Natural killer cell (primary cell): ENCODE measurements around the gene PHLDB1. TPM values are rescaled to one million over a fixed set of nuclear protein-coding genes. Genes with fewer than 3 reads are reported as not detected.
"Not testable (repeated sequence)": the region's sequence is repeated elsewhere in the genome, so short reads cannot be mapped to it uniquely, and the experiment has no call there.

Experiments
- ATAC-seq, 3 donors: fragments of 150-1000 bp in 2 of 3; fragments of 200-7000 bp in 1 of 3; cut with Tn5 transposase; 1 replicate in 1 of 3; 2 replicates in 2 of 3; pipeline ENCODE4 v1.10.0; 2021; ENCODE audit warnings: mild to moderate bottlenecking in 2 of 3, moderate library complexity in 2 of 3
- DNase-seq, 2 donors: peaks; one replicate each; pipeline versions ENCODE4 v3.0.0 to v3.0.0-alpha.2; 2013 to 2021; ENCODE audit warnings: mixed read lengths in 1 of 2
- H3K27ac ChIP-seq: one replicate; pipeline ENCODE4 v1.5.1; 2013; ENCODE audit warnings: mild to moderate bottlenecking, low read length
- H3K27me3 ChIP-seq: one replicate; pipeline ENCODE4 v1.6.1; 2013; ENCODE audit warnings: low read length; ENCODE audit not compliant: control insufficient read depth, insufficient read depth
- H3K36me3 ChIP-seq: one replicate; pipeline ENCODE4 v1.6.1; 2013; ENCODE audit warnings: low read length; ENCODE audit not compliant: control insufficient read depth, insufficient read depth
- H3K4me1 ChIP-seq: one replicate; pipeline ENCODE4 v1.6.1; 2013; ENCODE audit warnings: low read length; ENCODE audit not compliant: control insufficient read depth, insufficient read depth
- H3K4me3 ChIP-seq: one replicate; pipeline ENCODE4 v1.5.1; 2013; ENCODE audit warnings: low read length
- H3K9me3 ChIP-seq: one replicate; pipeline ENCODE4 v1.6.1; 2013; ENCODE audit warnings: low read length; ENCODE audit not compliant: control insufficient read depth, insufficient read depth
- H3K27ac Mint-ChIP-seq, 2 donors: one replicate each; pipeline ENCODE4 v1.8.0; 2022; ENCODE audit warnings: mild to moderate bottlenecking in 2 of 2, mixed read lengths in 2 of 2, moderate library complexity in 1 of 2
- H3K27me3 Mint-ChIP-seq, 2 donors: one replicate each; pipeline ENCODE4 v1.8.0; 2022; ENCODE audit warnings: low read depth in 2 of 2, mixed read lengths in 2 of 2
- H3K36me3 Mint-ChIP-seq: one replicate; pipeline ENCODE4 v1.8.0; 2022; ENCODE audit warnings: mixed read lengths
- H3K4me1 Mint-ChIP-seq, 2 donors: one replicate each; pipeline ENCODE4 v1.8.0; 2022; ENCODE audit warnings: mixed read lengths in 2 of 2
- H3K4me3 Mint-ChIP-seq: one replicate; pipeline ENCODE4 v1.8.0; 2022; ENCODE audit warnings: mild to moderate bottlenecking, moderate library complexity, mixed read lengths
- H3K9me3 Mint-ChIP-seq, 2 donors: one replicate each; pipeline ENCODE4 v1.8.0; 2022; ENCODE audit warnings: mixed read lengths in 2 of 2
- WGBS: methylation state at CpG from one replicate; pipeline ENCODE4 v1.1.7; 2013; ENCODE audit warnings: missing lambda C conversion rate; ENCODE audit not compliant: insufficient coverage; 5-methylcytosine and 5-hydroxymethylcytosine counted together
- intact Hi-C: fragments of 100-400 bp; cut with micrococcal nuclease; formaldehyde crosslinking; loops from one replicate; pipeline ENCODE4 v1.14.2; 2022
- total RNA-seq, 4 donors: library from RNA; stranded (reverse); fragments of 120-200 nt in 1 of 4; gene quantifications; one replicate each; pipeline versions ENCODE4 v1.2.3 to v1.2.4, GENCODE V29; 2013 to 2022
- TF ChIP-seq, protein P1 (sequence below): fragments of 200-600 bp; IDR thresholded peaks from one replicate; pipeline ENCODE4 v1.8.0; 2022; ENCODE audit warnings: antibody characterized with exemption

Gene PHLDB1
- total RNA-seq, 3 donors from 2014 or later (not counting 1 experiment from before 2014, with no cell fraction given), result 0.75 to 1.1 (median 0.95) TPM

DNA sequence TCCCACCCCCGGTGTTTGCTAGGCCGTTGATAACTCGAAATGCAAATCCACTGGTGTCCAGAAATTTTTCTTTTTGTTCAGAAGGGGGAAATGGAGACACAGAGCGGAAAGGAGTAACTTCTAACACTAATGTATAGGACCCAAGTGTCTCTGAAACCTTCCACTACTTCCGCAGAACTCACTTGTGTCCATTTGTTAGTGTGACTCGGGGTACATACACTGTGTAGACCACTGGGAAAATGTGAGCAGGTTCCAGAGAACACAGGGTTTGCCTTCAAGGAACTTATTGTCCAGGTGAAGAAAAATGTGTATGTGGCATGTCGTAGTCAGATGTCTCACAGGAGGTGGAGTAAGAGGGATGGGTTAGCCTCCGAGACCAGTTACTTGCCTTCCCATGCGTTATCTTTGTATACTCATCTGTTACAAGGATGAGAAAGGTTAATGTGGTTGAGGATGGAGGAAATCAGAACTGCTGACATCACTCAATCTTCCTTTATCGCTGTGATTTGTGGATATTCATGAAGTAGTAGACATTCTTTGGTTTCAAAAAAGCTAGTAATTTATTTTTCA is 34.3 kb upstream of the PHLDB1 start:
- H3K27ac ChIP-seq, result peak overlapping the region; percentile 98
- peaks cover 3% of the 10 kb centered on the region for H3K36me3 ChIP-seq
- Mint-ChIP-seq H3K4me3 (peak overlapping the region; percentile 95), H3K4me1 (peaks cover 51% of the 10 kb centered on the region in 2 donors), H3K36me3 (no peaks in the 10 kb centered on the region), H3K27ac (peak overlapping the region; percentile 89 to 97), H3K9me3 (no peaks in the 10 kb centered on the region), H3K27me3 (no peaks in the 10 kb centered on the region)
- no peaks in the 10 kb centered on the region for H3K27me3 ChIP-seq
- H3K9me3 ChIP-seq, result no peaks in the 10 kb centered on the region
- WGBS, result 4% methylated on average over 8 of the region's 10 CpGs
- peak; percentile 21 to 36 (median 28) for ATAC-seq
- intact Hi-C loops, result loop anchor here (5.0 kb wide), 1 partner anchor 34 kb away; the partner anchor contains the start of gene PHLDB1
- H3K4me3 ChIP-seq, result peak overlapping the region; percentile 77
- H3K4me1 ChIP-seq, result peaks cover 14% of the 10 kb centered on the region
- TF ChIP-seq, protein P1, sequence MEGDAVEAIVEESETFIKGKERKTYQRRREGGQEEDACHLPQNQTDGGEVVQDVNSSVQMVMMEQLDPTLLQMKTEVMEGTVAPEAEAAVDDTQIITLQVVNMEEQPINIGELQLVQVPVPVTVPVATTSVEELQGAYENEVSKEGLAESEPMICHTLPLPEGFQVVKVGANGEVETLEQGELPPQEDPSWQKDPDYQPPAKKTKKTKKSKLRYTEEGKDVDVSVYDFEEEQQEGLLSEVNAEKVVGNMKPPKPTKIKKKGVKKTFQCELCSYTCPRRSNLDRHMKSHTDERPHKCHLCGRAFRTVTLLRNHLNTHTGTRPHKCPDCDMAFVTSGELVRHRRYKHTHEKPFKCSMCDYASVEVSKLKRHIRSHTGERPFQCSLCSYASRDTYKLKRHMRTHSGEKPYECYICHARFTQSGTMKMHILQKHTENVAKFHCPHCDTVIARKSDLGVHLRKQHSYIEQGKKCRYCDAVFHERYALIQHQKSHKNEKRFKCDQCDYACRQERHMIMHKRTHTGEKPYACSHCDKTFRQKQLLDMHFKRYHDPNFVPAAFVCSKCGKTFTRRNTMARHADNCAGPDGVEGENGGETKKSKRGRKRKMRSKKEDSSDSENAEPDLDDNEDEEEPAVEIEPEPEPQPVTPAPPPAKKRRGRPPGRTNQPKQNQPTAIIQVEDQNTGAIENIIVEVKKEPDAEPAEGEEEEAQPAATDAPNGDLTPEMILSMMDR, result no peak
- peak in 1 of 2 donors; percentile 64 for DNase-seq

DNA sequence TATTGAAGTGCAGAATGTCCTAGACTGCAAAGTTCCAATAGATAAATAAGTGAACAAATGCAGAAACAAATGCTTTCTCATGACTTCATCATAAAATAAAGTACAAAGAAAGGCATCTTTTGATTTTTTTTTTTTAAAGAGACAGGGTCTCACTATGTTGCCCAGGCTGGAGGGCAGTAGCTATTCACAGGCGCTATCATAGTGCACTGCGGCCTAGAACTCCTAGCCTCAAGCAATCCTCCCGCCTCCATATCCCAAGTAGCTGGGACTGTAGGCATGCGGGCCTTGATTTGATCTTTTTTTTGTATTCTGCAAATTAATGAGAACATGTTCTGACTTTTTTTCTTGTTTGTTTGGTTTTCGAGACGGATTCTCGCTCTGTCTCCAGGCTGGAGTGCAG is 32.8 kb upstream of the PHLDB1 start:
- no peak for DNase-seq
- Mint-ChIP-seq H3K36me3 (no peaks in the 10 kb centered on the region), H3K27me3 (no peaks in the 10 kb centered on the region), H3K4me1 (peaks cover 51 to 62% of the 10 kb centered on the region in 2 donors), H3K27ac (peak overlapping the region; percentile 42 to 70), H3K4me3 (peak overlapping the region; percentile 81), H3K9me3 (no peaks in the 10 kb centered on the region)
- H3K27ac ChIP-seq, result no peak overlapping the region
- no peaks in the 10 kb centered on the region for H3K9me3 ChIP-seq
- intact Hi-C loops, result loop anchor here (5.0 kb wide), 1 partner anchor 33 kb away; the partner anchor contains the start of gene PHLDB1
- H3K36me3 ChIP-seq, result peaks cover 6% of the 10 kb centered on the region
- H3K4me3 ChIP-seq, result no peak overlapping the region
- 100% methylated on average over 6 of the region's 7 CpGs for WGBS
- TF ChIP-seq, protein P1, result no peak
- no peaks in the 10 kb centered on the region for H3K27me3 ChIP-seq
- H3K4me1 ChIP-seq, result peaks cover 14% of the 10 kb centered on the region
- ATAC-seq, result no peak

DNA sequence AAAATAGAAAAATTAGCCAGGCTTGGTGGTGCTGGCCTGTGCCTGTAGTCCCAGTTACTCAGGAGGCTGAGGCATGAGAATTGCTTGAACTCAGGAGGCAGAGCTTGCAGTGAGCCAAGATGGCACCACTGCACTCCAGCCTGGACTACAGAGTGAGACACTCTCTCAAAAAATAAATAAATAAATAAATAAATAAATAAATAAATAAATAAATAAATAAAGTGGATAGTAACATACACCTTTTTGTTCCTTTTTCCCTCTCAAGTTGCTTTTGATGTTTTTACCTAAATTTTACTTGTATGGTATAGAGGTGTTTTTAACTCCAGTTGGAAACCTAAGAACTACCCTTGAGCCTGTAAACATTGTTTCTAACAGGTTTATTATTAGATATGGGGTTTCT is 29.4 kb upstream of the PHLDB1 start:
- H3K9me3 ChIP-seq, intact Hi-C loops, DNase-seq, H3K27ac ChIP-seq, ATAC-seq, H3K27me3 Mint-ChIP-seq, H3K27me3 ChIP-seq, H3K4me3 ChIP-seq, H3K27ac Mint-ChIP-seq, H3K36me3 Mint-ChIP-seq, H3K9me3 Mint-ChIP-seq, H3K4me3 Mint-ChIP-seq: not testable (repeated sequence)
- peaks cover 19% of the 10 kb centered on the region for H3K36me3 ChIP-seq
- peaks cover 13% of the 10 kb centered on the region for H3K4me1 ChIP-seq
- peaks cover 38 to 61% of the 10 kb centered on the region in 2 donors for H3K4me1 Mint-ChIP-seq

DNA sequence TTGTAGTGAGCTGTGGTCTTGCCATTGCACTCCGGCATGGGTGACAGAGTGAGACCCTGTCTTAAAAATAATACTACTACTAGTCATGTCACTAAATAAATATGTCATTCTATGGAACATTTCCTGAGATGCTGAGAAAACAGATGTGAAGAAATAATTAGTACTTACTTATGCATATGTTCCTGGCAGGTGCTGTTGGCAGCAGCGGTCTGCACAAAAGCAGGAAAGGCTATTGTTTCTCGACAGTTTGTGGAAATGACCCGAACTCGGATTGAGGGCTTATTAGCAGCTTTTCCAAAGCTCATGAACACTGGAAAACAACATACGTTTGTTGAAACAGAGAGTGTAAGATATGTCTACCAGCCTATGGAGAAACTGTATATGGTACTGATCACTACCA is 26.4 kb upstream of the PHLDB1 start:
- peaks cover 13% of the 10 kb centered on the region for H3K36me3 Mint-ChIP-seq
- no peak overlapping the region for H3K27ac Mint-ChIP-seq
- no peak overlapping the region for H3K4me3 Mint-ChIP-seq
- WGBS, result 96% methylated on average over 5 of the region's 6 CpGs
- intact Hi-C loops, result no loop called here
- no peak for ATAC-seq
- Histone ChIP-seq H3K27me3 (no peaks in the 10 kb centered on the region), H3K36me3 (peaks cover 49% of the 10 kb centered on the region), H3K4me3 (no peak overlapping the region), H3K27ac (no peak overlapping the region), H3K9me3 (no peaks in the 10 kb centered on the region), H3K4me1 (peaks cover 3% of the 10 kb centered on the region)
- no peak for DNase-seq
- peaks cover 12 to 36% of the 10 kb centered on the region in 2 donors for H3K4me1 Mint-ChIP-seq
- H3K27me3 Mint-ChIP-seq, result no peaks in the 10 kb centered on the region
- no peaks in the 10 kb centered on the region for H3K9me3 Mint-ChIP-seq
- TF ChIP-seq, protein P1, result no peak
